HK-2 (cell line): Measurements from ENCODE around the gene ATP6V1G3.
"Not testable (repeated sequence)": the region's sequence is repeated elsewhere in the genome, so short reads cannot be mapped to it uniquely, and the experiment has no call there.

ENCODE experiments used
- DNase-seq: peaks from one replicate; pipeline ENCODE4 v3.0.0-alpha.2; 2018; ENCODE audit not compliant: unreplicated experiment

The ATP6V1G3 gene, protein sequence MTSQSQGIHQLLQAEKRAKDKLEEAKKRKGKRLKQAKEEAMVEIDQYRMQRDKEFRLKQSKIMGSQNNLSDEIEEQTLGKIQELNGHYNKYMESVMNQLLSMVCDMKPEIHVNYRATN

DNA sequence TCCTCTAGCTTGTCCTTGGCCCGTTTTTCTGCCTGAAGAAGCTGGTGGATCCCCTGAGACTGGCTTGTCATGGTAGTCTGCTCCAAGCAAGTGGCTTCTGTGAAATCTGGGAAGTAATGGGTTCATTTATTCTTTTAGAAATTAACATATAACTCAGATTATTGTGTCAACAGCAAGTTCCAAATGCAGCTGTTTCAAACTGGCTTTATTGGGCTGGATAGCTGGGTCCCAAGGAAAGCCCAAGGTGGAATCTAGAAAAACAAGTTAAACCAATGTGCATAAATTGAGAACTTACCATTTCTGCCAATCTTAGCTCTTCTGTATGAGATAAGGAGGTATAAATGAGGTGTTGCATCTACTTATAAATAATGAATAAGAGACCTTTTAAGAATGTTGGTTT is at the start of gene ATP6V1G3:
Gene ATP6V1G3 (minus strand): TSS at position 101 of the 400 bp plus-strand sequence. CDS start 30 bp downstream, at position 71.
- DNase-seq: no peak

DNA sequence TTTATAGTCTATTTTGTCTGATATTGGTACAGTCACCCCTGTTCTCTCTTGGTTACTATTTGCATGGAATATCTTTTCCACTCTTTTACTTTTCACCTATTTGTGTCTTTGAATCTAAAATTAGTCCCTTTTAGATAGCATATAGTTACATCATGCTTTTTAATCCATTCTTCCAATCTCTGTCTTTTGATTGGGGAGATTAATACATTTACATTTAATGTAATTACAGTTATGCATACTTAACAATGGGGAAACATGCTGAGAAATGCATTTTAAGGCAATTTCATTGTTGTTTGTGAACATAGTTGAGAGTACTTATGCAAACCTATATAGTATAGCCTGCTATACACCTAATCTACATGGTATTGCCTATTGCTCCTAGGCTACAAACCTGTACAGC is 48.4 kb upstream of the ATP6V1G3 start:
- DNase-seq: no peak

DNA sequence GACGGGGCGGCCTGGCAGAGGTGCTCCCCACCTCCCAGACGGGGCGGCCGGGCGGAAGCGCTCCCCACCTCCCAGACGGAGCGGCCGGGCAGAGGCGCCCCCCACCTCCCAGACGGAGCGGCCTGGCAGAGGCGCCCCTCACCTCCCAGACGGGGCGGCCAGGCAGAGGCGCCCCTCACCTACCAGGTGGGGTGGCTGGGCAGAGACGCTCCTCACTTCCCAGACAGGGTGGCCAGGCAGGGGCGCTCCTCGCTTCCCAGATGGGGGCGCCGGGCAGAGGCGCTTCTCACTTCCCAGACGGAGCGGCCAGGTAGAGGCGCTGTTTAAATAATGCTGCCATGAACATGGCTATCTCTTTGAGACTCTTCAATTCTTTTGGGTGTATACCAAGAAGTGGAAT is 43.7 kb upstream of the ATP6V1G3 start:
- no peak for DNase-seq

DNA sequence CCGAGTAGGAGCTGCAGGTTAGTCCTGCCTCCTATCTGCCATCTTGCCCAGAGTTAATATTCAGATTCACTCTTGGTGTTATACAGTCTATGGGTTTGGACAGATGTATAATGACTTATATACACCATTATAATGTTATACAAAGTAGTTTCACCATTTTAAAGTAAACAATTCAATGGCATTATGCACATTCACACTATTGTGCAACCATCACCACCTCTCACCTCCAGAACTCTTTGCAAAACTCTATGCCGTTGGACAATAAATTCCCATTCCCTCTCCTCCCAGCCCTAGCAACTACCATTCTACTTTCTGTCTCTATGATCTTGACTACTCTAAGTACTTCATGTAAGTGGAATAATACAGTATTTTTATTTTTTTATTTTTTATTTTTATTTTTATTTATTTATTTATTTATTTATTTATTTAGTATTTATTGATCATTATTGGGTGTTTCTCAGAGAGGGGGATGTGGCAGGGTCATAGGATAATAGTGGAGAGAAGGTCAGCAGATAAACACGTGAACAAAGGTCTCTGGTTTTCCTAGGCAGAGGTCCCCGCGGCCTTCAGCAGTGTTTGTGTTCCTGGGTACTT is 42.8 kb upstream of the ATP6V1G3 start:
- not testable (repeated sequence) for DNase-seq

DNA sequence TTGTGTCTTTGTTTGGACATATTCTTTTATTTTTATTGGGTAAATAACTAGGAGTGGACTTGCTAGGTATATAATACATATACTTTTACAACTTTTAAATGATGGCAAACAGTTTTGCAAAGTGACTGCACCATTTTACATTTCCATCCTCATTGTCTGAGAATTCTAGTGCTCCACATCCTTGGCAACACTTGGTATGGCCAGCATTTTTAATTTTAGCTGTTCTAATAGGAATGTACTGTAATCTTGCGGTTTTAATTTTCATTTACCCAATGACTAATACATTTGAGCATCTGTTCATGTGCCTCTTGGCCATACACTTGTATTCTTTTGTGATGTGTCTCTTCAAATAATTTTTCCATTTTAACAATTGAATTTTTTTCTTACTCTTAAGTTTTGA is 37.0 kb upstream of the ATP6V1G3 start:
- no peak for DNase-seq

DNA sequence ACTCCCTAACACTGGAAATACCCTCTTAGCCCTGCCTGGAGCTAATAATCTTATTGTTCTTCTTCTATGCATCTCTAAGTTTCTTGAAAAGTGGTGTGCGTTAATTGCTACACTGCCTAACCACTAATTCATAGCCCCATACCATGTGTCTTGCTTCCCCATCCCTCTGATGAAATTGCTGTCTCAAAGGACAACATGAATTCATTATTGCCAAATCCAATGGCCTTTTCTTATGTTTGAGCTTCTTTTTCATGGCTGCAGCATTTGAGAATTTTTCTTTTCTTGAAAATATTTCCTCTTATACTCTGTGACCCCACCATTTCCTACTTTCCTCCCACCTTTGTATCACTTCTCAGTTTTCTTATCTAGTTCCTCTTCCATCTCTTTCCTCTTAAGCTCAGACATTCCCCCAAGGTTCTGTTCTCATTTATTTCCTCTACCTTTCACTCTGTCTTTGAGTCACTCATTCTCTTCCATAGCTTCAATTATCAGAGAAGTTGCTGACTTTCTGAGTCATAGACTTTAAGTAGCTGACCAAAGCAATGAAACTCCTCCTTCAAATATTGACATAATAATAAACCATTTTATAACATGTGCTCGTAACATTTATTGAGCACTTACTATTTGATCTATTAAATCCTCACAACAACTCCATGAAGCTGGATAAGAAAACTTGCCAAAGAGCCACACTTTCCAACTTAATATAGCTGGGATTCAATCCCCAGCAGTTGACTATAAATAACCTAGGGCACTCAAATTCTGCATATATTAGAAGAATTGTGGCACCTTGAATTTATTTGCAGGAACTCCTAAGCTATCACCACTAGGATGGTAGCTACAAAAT is 35.5 kb upstream of the ATP6V1G3 start:
- DNase-seq: no peak

DNA sequence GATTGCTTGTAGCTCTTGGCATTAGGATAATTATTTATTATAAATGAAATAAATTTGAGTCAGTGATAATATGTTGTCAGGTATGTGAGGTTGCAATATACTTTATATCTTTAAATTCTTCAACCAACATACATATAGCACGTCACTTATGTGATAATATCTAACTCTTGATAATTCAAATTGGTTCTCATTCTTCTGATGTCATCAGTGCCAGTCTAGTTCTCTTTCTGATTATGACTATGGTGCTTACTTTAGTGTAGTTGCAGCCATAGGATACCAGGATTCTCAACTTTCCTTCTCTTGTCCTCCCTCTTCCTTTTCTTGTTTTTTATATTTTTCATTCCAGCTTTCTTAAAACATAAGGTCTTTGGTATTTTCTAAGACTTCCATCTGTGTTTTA is 34.8 kb upstream of the ATP6V1G3 start:
- no peak for DNase-seq

DNA sequence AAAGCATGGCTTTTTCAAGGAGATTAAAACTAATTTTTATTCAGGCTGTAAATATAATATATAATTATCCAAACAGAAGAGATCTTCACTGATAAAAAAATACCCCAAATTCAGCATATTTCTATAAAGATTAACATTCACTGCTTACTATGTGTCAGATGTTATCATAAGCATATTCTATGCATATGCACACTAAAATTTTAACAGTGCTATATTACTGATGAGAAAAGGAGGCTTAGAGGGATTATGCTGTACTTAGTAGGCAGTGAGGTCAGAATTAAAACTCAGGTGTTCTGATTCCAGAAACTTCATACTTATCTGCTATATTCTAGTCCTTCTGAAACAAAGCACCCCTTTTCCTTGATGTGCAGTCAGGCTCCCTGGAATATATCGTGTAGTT is 33.8 kb upstream of the ATP6V1G3 start:
- no peak for DNase-seq

DNA sequence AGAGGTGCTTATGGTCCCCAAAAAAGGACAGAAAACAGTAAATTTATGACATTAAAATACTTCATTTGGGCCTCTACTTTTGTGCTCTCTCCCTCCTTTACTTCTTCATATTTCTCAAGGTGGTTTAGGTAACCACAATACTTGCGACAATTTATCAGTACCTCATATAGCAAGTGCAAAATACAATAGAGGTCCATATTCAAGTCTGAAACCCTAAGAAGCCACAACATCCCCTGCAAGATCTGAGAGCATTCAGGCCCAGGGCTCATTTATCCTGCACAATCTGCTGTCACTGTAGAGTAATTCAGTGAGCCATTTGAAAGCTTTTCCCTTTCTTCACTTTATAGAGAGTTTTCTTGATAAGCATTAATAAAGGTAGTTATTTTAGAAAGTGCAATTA is 24.2 kb upstream of the ATP6V1G3 start:
- no peak for DNase-seq

DNA sequence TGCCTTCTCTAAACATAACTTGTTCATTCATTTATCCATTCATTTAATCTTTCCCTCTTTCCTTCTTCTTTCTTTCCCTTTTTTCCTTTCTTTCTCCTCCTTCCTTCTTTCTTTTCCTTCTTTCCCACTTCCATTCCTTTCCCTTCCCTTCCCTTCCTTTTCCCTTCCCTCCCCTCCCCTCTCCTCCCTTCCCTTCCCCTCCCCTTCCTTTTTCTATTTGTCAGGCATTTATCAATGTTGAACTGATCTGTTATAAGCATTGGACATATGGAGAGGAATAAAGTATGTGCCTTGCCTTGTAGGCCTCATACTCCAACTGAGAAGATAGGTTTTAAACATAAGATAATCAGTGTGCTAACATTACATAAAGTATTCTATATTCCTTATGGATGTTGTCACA is 23.7 kb upstream of the ATP6V1G3 start:
- DNase-seq: no peak

DNA sequence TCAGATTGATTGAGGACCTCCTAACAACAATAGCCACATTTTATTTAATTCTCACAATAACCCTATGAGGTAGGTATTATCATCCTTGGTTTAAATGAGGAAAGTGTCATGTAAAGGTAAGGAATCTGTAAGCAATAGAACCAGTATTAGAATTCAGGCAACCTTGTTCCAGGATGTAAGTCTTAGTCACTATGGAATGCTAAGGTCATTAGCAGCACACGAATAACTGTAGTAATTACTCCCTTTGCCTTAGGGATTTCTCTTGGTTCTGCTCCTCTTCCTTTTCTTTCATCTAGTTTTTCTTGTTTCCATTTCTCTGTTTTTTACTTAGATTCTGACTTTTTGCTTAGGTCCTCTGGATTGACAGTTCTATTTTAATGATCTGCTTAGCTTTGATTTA is 23.1 kb upstream of the ATP6V1G3 start:
- no peak for DNase-seq

DNA sequence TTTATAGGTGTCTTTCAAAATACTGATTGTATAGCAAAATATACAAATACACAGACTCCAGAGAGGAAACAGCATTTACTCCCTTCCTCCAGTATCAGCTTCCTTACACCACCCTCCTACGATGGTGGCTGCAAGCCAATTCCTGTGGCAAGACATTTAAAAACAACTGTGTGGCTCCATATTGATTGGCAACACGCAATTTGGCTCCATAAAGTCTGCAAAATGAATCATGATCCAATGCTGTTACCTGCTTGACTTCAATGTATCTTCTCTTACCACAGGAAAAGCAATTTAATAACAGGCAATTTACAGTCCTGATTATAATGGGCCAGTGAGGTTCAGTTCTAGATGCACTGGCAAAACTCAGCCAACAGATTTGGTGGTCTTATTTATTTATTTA is 19.7 kb upstream of the ATP6V1G3 start:
- DNase-seq: no peak

DNA sequence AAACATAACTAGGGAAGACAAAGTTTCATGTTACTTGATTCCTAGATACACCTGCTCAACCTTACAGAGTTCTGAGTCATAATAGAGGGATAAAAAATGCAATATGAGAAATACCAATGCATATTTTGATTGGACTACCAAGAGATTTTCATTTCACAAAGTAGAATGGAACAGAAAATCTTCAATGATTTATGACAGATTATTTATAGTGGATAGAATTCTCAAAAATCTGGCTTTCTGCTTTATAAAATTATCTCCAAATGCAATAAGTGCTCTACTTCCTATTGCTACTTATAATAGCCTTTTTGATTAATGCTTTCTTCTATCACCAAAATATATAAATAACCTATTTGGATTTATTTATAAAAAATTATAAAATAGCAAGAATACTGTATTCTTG is 18.9 kb upstream of the ATP6V1G3 start:
- no peak for DNase-seq

DNA sequence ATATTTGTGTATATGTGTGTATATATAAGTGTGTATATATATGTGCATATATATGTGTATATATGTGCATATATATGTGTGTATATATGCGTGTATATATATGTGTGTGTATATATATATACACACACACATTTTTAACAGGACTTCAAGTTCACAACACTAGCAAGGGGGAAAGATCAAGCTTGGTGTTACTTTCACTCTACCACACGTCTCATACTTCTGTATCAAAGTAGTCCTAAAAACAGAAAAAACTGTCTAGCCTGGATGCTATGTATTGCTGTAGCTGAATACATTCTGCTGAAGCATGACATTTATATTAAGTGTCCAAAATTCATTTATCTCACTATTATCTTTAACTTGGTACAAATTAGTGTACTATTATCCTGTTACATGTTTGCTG is 17.9 kb upstream of the ATP6V1G3 start:
- DNase-seq: no peak

DNA sequence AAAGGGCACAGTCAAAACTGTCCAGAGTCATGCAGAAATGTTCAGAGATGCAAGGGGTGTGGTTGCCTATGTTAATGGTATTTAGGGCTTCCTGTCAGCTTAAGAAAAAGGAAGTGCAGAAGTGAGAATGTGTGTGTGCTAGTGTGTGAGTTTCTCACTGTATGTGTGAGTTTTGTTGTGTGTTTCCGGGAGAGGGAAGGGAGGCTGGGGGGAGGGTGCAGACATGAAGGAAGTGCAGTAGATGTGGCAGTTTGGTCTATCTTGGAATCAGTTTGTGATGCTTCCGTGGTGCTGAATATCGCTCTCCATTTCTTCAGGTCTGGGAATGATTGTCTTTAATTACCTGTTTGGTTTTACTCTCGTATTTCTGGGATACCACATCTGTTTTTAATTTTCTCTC is 16.5 kb upstream of the ATP6V1G3 start:
- DNase-seq: no peak

DNA sequence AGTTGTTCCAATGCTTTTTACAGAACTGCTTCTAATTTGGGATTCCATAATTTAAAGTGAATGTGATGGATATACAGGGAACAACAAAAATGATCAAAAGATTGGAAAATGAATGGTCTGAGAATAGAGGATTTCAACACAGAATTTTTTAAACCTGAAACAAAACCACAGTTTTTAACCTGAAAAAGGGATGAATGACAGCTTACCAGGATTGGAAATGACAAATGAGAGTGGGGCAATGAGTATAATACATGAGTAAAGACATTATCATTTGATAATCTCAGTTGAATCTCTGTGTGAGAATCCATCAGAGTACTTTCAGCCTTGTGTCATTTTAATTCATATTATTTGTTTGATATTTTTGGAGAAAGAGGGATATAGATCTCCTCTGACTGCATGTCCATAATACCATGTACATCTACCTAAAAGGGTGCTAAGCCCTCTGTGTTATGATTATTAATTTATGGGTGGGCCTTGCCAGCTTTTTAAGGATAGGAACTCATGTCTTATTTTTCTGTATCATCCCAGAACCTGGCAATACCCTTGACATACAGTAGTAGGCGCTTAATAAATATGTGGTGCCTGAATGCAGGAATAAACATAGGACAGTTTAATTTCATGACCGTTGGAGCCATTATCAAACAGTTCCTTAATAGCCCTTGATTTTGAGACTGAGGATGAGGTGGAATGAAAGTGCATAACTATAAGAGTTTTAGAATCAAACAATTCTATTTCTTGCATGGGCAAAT is 12.4 kb upstream of the ATP6V1G3 start:
- DNase-seq: no peak

DNA sequence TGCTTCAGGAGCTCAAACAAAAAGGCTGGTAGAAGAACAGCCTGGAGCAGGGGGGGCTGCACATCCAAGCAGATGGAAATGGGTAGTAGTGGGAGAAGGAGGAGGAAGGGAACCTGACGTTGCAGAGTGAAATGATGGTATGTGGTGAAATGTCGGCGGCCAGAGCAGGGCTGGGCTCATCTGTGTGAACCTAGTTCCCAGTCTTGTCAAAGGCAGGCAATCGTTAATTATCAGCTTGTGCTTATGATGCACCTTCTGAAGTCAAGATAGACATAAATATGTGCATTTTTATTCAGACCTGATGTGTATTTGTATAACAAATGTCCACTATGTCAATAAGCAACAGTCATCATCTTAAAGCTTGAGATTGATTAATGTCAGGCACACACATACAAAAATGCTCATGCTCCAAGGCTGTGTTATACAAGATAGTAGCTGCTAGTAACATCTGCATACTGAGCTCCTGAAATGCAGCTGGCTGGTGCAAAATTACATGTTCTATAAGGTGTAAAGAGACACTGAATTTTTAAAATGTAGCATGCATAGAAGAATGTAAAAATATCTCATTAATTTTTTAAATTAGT is 10.6 kb upstream of the ATP6V1G3 start:
- no peak for DNase-seq

DNA sequence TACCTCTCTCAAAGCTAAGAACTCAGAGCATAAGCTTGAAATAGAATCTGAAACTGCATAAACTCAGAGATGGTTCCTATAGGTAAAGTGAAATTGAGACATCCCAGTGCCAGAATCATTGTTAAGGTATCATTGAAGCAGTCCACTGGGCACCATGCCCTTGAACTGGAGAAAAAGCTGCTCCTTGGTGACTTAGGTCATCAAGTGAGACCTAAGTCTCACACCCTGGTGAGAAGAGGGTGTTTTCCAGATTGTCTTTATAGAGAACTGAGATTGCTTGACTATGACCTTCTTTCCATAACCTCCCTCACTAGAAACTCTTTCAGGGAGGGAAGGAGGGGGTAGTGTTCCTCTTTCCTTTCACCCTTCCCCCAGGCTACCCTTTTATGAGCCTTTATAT is 9.4 kb upstream of the ATP6V1G3 start:
- DNase-seq: no peak

DNA sequence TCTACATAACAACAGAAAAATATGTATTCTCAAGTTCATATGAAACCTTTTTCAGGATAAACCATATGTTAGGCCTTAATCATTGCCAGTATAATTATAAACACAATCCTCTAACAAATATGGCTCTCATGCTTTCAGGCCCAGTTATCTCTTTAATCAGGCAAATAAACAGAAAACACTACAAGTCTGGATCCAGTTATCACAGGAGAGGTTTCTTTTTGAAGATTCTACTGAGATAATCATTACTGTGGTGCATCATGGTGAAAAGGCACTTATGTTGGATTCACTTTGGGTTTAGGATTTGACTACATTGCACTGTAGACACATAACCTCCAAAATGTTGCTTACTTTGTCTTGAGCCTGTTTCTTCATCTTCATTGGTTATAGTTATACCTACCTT is 8.4 kb upstream of the ATP6V1G3 start:
- DNase-seq: no peak

DNA sequence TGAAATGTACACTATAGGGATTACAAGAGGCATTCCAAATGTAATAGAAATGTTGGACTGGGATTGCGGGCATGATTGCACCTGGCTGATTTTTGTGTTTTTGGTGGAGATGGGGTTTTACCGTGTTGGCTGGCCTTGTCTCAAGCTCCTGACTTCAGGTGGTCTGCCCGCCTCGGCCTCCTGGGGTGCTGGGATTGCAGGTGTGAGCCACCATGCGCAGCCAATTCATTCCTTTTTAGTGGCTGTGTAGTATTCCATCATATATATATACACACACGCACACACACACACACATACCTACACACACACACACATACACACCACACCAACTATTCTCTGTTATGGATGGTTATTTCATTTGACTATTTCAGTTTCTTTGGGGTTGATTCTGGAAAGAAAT is 4.7 kb upstream of the ATP6V1G3 start:
- no peak for DNase-seq

DNA sequence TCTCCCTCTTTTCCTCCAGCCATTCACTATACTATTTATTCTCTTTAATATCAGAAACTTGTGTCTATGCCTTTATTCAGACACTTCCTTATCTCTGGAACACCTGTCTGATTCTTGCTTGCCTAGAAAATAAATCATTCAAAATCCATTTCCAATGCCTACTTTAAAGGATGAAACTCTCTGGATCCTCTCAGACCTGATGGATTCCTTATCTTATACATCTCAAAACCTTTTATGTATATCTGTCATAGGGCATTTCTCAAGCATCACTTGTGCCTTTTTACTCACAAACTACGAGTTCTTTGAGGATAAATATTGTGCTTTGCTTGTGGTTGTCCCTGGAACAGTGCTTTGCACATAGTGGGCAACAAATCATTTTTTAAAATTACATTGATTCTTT is 3.8 kb upstream of the ATP6V1G3 start:
- no peak for DNase-seq

DNA sequence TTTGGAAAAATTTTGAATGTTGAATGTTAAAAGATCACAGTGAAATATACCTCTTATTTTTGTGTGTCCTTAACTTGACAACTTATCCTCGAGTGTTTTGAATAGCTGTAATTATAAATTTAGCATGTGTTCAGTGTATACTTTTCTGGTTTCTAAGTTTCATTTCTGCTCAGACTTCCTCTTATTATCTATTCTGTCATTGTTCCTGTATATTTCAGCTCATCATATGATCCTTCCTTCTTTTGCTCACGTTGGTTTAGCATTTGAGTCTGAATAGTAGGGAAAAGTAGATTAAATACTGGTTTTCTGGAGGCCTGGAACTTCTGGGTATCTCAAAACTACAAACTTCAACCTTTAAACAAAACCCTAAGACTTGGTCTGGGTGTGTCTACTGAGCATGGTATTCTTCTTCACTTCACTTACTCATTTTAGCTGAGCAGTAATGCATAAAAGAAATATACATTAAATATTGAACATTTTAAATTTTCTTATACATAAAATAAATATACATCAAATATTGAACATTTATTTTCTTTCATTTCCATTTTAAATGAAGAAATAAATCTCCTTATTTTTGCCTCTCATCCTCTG is 3.3 kb upstream of the ATP6V1G3 start:
- no peak for DNase-seq
